ENCODE measurements around the gene SKOR1.

SKOR1 gene

DNA sequence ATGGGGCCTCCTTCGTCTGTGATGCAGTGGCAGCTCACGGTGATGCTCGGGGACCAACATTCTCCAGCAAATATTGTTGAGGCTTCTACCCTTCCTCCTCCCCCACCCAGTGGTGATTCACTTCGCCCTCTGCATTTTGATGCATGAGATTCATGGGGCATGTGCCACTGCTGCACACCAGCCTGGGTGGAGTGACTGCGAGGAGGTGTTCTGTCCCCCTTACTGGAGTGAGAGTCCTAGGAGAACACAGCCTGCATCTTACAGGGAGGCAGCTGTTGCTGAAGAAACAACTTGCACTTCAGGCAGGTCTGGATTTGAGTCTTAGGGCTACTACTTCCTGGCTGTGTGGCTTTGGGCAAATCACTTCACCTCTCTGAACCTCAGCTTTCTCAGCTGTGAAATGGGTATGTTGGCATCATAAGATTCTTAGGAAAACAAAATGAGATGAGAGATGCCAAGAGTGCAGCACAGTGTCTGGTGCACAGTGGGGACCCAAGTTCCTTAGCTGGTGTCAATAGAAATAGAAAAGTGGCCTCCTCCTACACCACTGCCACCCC, 10.2 kb upstream of the SKOR1 start:
- in situ Hi-C loops (cut with MboI; ENCODE audit: low sequenced_read_pairs): no loop called here

GRCh38 chr15:67816668-67817067, 8.6 kb upstream of the SKOR1 start:
- in situ Hi-C loops (cut with MboI; ENCODE audit: low sequenced_read_pairs): no loop called here

- in situ Hi-C loops (cut with MboI; ENCODE audit: low sequenced_read_pairs): no loop called here
Measured at GRCh38 chr15:67818464-67818863, 6.8 kb upstream of the SKOR1 start.

DNA sequence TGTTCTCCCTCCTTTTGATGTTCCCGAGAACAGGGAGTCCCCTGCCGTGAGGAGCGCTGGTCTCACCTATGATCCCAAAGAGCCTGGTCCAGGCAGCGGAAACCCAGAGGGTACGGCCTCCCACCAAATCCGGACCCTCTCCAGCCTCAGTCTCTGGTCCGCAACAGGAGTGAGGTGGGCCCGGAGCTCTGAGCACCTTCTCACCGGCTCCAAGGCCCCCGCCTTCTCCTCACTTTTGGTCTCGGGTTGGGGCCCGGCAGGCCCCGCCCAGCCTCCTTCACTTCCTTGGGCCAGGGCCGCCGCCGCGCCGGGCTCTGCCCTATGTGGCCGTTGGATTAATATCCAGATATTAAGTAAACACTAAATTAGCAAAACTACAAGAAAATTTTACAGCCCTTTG, 5.7 kb upstream of the SKOR1 start:
- in situ Hi-C loops (cut with MboI; ENCODE audit: low sequenced_read_pairs): no loop called here

DNA sequence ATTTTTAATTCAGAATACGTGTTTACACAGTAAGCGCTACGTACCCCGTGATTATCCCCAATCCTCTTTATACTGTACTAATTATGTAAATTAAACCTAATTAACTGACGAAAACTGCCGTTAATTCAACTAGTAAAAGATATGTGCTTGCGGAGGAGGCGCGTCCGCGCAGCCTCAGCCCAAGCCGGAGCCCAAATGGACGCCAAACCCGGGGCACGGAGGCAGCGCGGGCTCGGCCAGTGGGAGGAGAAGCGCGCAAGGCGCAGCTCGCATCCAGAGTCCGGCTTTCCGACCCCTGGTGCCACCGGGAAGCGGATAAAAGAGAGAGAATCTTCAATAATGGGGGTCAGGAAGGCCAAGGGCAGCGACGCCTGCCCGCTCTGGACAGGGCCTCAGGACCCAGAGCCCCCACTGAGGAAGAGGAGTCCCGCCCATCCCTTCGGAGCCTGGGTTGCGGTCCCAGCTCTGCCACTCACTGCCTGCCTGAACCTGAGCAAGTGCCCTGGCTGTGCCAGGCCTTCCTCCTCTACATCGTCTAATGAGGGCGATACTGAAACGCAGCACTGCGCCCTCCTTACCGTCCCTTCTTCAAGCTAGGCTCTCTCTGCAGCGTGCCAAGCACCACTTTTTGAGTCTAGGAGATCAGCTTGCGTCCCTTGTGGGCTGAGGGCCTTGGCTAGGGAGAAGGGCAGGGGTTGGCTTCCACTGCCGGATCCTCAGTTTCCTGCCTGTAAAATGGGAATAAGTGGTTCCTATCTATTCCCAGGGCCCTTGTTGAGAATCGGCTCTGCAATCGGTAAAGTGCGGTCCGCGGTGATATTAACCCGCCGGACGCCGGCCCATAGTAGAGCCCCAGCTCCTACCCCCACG, 5.0 kb upstream of the SKOR1 start:
- in situ Hi-C loops (cut with MboI; ENCODE audit: low sequenced_read_pairs): no loop called here

- in situ Hi-C loops (cut with MboI; ENCODE audit: low sequenced_read_pairs): no loop called here
Measured at GRCh38 chr15:67820992-67821783, 4.1 kb upstream of the SKOR1 start.

- in situ Hi-C loops (cut with MboI; ENCODE audit: low sequenced_read_pairs): no loop called here
Measured at GRCh38 chr15:67821784-67822440, 3.4 kb upstream of the SKOR1 start.

GRCh38 chr15:67822537-67823313, 2.6 kb upstream of the SKOR1 start:
- in situ Hi-C loops (cut with MboI; ENCODE audit: low sequenced_read_pairs): no loop called here

DNA sequence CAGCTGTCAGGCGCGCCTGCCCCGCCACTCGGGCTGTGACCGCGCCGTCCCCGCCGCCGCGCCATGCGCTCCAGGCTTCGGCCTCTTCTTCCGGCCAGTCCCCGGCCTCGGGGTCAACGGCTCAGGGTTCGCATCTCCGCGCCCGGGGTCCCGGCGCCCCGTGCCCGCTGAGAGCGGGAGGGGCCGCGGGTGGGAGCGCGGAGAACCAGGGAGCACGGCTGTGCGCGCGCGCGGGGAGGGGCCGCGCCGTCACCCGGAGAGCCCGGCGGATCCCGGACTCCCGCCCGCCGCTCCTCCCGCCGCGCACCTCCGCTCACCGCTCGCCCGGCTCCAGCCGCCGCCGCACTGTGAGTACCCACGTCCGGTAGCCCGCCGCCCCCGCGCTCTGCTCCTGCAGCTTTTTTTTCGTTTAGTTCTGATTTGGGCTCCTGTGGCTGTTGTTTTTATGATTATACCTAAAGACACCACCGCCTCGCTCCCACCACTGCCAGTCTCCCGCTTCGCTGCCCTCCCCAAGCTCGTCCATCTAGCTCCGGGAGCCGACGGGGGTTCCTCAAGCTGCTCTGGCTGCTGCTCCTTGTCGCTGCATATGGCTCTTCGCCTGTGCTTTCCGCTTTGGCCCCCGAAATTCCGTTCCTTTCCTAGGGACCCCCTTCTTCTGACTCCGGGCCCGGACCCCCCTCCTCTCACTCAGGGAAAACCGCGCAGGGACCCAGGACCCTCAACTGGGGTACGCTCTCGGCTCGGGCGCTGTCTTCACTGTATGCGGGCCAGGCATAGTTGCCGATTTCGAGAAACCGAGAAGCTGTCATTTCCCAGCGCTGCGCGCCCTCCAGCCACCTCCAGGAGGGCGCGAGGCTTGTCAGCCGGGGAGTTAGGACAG, 1.8 kb upstream of the SKOR1 start:
- in situ Hi-C loops (cut with MboI; ENCODE audit: low sequenced_read_pairs): no loop called here

DNA sequence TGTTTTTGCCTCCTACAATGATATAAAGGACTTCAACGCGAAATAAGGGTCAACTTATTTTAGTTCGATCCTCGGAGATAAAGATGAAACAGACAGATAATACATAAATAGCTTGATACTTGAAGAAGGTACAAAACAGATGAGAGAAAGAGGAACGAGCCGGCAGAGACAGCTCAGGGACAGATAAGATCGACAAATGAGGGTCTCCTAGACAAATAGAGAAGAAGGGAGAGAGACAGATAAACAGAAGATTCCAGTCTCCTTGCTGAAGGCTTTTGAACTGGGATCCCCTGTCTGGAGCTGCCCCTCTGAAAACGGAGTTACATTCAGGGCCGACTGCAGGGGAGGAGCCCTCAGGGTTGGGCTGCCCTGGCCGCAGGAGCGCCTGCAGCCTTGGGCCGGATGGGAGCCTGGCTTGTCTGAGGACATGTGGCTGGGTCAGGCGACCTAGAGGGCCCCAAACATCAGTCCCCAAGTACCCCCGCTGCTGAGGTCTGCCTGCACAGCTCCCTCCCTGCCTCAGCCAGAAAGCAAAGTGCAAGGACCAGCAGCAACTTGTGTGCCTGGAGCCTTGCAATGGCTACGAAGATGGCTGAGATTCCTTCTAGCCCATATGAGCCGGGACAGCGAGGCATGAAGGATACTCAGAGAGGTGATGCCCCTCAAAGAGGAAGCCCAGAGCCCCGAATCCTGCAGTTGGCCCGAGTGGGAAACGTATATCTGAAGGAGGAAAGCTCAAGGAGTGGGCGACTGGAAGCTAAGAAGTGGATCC, 926 bp upstream of the SKOR1 start:
- in situ Hi-C loops (cut with MboI; ENCODE audit: low sequenced_read_pairs): no loop called here

- in situ Hi-C loops (cut with MboI; ENCODE audit: low sequenced_read_pairs): no loop called here
Measured at GRCh38 chr15:67825881-67826716, 790 bp downstream of the SKOR1 start.

DNA sequence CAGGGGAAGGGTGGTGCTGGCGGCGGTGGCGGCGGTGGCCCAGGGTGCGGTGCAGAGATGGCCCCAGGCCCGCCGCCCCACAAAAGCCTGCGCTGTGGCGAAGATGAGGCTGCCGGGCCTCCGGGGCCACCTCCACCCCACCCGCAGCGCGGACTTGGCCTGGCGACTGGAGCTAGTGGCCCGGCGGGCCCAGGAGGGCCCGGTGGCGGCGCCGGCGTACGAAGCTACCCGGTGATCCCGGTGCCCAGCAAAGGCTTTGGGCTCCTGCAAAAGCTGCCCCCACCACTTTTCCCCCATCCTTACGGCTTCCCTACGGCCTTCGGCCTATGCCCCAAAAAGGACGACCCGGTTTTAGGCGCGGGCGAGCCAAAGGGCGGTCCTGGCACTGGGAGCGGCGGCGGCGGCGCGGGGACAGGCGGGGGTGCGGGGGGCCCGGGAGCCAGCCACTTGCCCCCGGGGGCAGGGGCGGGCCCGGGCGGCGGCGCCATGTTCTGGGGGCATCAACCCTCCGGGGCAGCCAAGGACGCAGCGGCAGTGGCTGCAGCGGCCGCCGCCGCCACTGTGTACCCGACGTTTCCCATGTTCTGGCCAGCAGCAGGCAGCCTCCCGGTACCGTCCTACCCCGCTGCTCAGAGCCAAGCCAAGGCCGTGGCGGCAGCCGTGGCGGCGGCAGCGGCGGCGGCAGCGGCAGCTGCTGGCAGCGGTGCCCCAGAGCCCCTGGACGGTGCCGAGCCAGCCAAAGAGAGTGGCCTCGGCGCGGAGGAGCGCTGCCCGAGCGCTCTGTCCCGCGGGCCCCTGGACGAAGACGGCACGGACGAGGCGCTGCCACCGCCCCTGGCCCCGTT, 1.6 kb downstream of the SKOR1 start:
- in situ Hi-C loops (cut with MboI; ENCODE audit: low sequenced_read_pairs): no loop called here

GRCh38 chr15:67827562-67828277, 2.4 kb downstream of the SKOR1 start:
- in situ Hi-C loops (cut with MboI; ENCODE audit: low sequenced_read_pairs): no loop called here

- in situ Hi-C loops (cut with MboI; ENCODE audit: low sequenced_read_pairs): no loop called here
Measured at GRCh38 chr15:67828278-67828968, 3.1 kb downstream of the SKOR1 start.

DNA sequence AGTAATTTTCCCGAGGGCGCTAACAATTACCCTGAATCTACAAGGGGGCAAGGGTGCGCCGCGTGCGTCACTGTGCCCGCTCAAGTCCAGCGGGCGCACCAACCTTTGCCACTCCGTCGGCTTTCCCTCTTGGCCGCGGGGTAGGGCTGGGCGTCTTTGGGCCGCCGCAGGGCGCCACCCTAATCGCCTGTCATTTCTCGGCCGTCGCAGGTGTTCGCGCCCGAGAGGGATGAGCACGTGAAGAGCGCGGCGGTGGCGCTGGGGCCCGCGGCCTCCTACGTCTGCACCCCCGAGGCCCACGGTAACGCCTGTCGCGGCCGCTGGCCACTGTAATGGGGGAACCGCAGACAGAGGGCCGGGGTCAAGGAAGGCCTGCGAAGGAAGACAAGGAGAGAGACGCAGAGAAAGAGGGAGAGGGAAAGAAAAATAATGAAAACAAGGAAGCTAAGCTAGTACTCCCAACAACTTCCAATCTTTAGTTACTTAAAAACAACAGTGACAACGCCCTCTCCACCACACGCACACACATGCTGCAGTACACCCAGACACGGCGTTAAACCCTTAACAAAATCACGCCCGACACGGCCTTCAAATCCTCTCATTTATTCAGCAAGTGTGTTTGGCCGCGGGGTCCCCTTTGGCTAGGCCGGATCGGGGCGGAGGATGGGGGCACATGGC, 3.8 kb downstream of the SKOR1 start:
- in situ Hi-C loops (cut with MboI; ENCODE audit: low sequenced_read_pairs): no loop called here

All from hTERT RPE-1 (cell line).